PC-3 (cell line): ENCODE results near the gene ULK4. TPM values are rescaled to one million over a fixed set of nuclear protein-coding genes. Genes with fewer than 3 reads are reported as not detected.

ENCODE experiments used
- ATAC-seq: fragments of 200-7000 bp; cut with Tn5 transposase; 2 replicates; pipeline ENCODE4 v1.9.1; 2020; ENCODE audit warnings: mild to moderate bottlenecking, moderate library complexity
- BruUV-seq: library from RNA; stranded (reverse); fragments of 400-500 nt; replicated peaks from 2 replicates; lab custom pipeline; 2021; lab: Mats Ljungman, UMichigan
- CTCF ChIA-PET: fragments of 300-600 bp; sonication (Branson Sonifier 250); formaldehyde crosslinking; loops from one replicate; lab custom pipeline; 2022; ENCODE audit warnings: antibody characterized with exemption; lab: Charles Lee
- POLR2A ChIA-PET: fragments of 300-600 bp; sonication (Branson Sonifier 250); formaldehyde crosslinking; loops from one replicate; lab custom pipeline; 2022; ENCODE audit warnings: antibody characterized with exemption; ENCODE audit not compliant: unreplicated experiment; lab: Charles Lee
- DNase-seq: peaks from one replicate; pipeline ENCODE4 v3.0.0-alpha.2; 2015
- H2AFZ ChIP-seq: fragments of 300-600 bp; sonication (generic); 2 replicates; pipeline ENCODE4 v1.6.0; 2016; ENCODE audit warnings: antibody characterized with exemption, low read length
- H3F3A ChIP-seq: fragments of 300-600 bp; sonication (generic); one replicate; pipeline ENCODE4 v1.6.0; 2017; ENCODE audit warnings: antibody characterized with exemption, low read length, control low read depth, mild to moderate bottlenecking; ENCODE audit not compliant: unreplicated experiment
- H3K27ac ChIP-seq: fragments of 300-600 bp; sonication (generic); 2 replicates; pipeline ENCODE4 v1.5.1; 2016; ENCODE audit warnings: mild to moderate bottlenecking, low read length
- H3K27me3 ChIP-seq: fragments of 300-600 bp; sonication (generic); 2 replicates; pipeline ENCODE4 v1.6.1; 2016; ENCODE audit warnings: low read length, mixed read lengths
- H3K36me3 ChIP-seq: fragments of 300-600 bp; sonication (generic); 2 replicates; pipeline ENCODE4 v1.6.1; 2016; ENCODE audit warnings: low read depth, mixed run types, low read length, mixed read lengths
- H3K4me1 ChIP-seq: fragments of 300-600 bp; sonication (generic); 2 replicates; pipeline ENCODE4 v1.5.1; 2016; ENCODE audit warnings: low read length; ENCODE audit not compliant: insufficient read depth
- H3K4me2 ChIP-seq: fragments of 300-600 bp; sonication (generic); 2 replicates; pipeline ENCODE4 v1.6.0; 2016; ENCODE audit warnings: low read length
- H3K4me3 ChIP-seq: fragments of 300-600 bp; sonication (generic); 2 replicates; pipeline ENCODE4 v1.5.1; 2016; ENCODE audit warnings: mild to moderate bottlenecking, low read length, mixed read lengths
- H3K79me2 ChIP-seq: fragments of 300-600 bp; sonication (generic); 2 replicates; pipeline ENCODE4 v1.6.1; 2017; ENCODE audit warnings: low read length, mixed read lengths
- H3K9ac ChIP-seq: fragments of 300-600 bp; sonication (generic); 2 replicates; pipeline ENCODE4 v1.6.0; 2016; ENCODE audit warnings: mild to moderate bottlenecking, low read length
- H3K9me2 ChIP-seq: fragments of 300-600 bp; sonication (generic); replicated peaks from 2 replicates; pipeline ENCODE4 v1.6.1; 2016; ENCODE audit warnings: mixed run types, low read length, mixed read lengths
- H3K9me3 ChIP-seq: fragments of 300-600 bp; sonication (generic); 2 replicates; pipeline ENCODE4 v1.6.1; 2016; ENCODE audit warnings: low read length, mixed read lengths
- H4K20me1 ChIP-seq: fragments of 300-600 bp; sonication (generic); 2 replicates; pipeline ENCODE4 v1.6.1; 2016; ENCODE audit warnings: low read length, mixed read lengths
- EZH2 ChIP-seq: fragments of 300-600 bp; sonication (generic); IDR thresholded peaks from one replicate; pipeline ENCODE4 v1.6.1; 2017; ENCODE audit warnings: antibody characterized with exemption, mild to moderate bottlenecking, low read length; ENCODE audit not compliant: unreplicated experiment
- EZH2phosphoT487 ChIP-seq: fragments of 300-600 bp; sonication (generic); IDR thresholded peaks from 2 replicates; pipeline ENCODE4 v1.6.1; 2018; ENCODE audit warnings: mild to moderate bottlenecking, antibody characterized with exemption, low read length, borderline replicate concordance
- intact Hi-C: fragments of 100-400 bp; cut with micrococcal nuclease; formaldehyde crosslinking; loops from 2 replicates; pipeline ENCODE4 v1.9.0; 2023
- total RNA-seq: library from RNA; depleted of rRNA; stranded (reverse); fragments of >200 nt; gene quantifications from 2 replicates; pipeline ENCODE4 v1.2.3, GENCODE V29; 2014
- TF ChIP-seq, protein P1 (sequence below): fragments of 300-600 bp; sonication (generic); conservative IDR thresholded peaks from 2 replicates; pipeline ENCODE4 v1.5.1; 2017; ENCODE audit warnings: antibody characterized with exemption, low read depth, mild to moderate bottlenecking, low read length

Gene ULK4
- total RNA-seq, 1 experiment from 2014 or later, result 4.8 TPM

- H3K79me2 ChIP-seq, result no peaks in the 10 kb centered on the region
- H3K9me3 ChIP-seq, result no peaks in the 10 kb centered on the region
- CTCF ChIA-PET, result no interaction called here
- H3K4me3 ChIP-seq, result no peak overlapping the region
- no peak for DNase-seq
- no peaks in the 10 kb centered on the region for H3K36me3 ChIP-seq
- H3K9me2 ChIP-seq, result no peaks in the 10 kb centered on the region
- H3K4me1 ChIP-seq, result peaks cover 8% of the 10 kb centered on the region
- H3F3A ChIP-seq, result no peaks in the 10 kb centered on the region
- H3K9ac ChIP-seq, result no peak overlapping the region
- no TSS peak for BruUV-seq
- intact Hi-C loops, result no loop called here
- no peak for TF ChIP-seq EZH2phosphoT487
- TF ChIP-seq, protein P1, sequence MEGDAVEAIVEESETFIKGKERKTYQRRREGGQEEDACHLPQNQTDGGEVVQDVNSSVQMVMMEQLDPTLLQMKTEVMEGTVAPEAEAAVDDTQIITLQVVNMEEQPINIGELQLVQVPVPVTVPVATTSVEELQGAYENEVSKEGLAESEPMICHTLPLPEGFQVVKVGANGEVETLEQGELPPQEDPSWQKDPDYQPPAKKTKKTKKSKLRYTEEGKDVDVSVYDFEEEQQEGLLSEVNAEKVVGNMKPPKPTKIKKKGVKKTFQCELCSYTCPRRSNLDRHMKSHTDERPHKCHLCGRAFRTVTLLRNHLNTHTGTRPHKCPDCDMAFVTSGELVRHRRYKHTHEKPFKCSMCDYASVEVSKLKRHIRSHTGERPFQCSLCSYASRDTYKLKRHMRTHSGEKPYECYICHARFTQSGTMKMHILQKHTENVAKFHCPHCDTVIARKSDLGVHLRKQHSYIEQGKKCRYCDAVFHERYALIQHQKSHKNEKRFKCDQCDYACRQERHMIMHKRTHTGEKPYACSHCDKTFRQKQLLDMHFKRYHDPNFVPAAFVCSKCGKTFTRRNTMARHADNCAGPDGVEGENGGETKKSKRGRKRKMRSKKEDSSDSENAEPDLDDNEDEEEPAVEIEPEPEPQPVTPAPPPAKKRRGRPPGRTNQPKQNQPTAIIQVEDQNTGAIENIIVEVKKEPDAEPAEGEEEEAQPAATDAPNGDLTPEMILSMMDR, result no peak
- no peak for TF ChIP-seq EZH2
- H3K27ac ChIP-seq, result no peak overlapping the region
- H3K4me2 ChIP-seq, result no peak overlapping the region
- no peak overlapping the region for H2AFZ ChIP-seq
- H4K20me1 ChIP-seq, result no peaks in the 10 kb centered on the region
- POLR2A ChIA-PET, result no interaction called here
- no peaks in the 10 kb centered on the region for H3K27me3 ChIP-seq
- ATAC-seq, result no peak
Observed at GRCh38 chr3:41296556-41296955, 665.3 kb downstream of the ULK4 start.

DNA sequence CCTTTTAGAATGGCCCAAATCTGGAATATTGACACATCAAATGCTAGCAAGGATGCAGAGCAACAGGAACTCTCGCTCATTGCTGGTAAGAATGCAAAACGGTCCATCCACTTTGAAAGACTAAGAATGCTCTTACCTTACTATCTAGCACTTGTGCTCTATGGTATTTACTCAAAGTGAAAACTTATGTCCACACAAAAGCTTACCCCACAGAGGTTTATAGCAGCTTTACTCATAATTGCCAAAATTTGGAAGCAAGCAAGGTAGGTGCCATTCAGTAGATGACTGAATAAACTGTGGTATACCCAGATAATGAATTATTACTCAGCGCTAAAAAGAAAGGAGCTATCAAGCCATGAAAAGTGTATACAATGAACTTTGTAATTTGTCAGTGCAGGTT is 666.2 kb downstream of the ULK4 start:
- BruUV-seq, result no TSS peak
- no peak overlapping the region for H3K4me2 ChIP-seq
- ATAC-seq (no peak), DNase-seq (no peak)
- no peak overlapping the region for H3K4me3 ChIP-seq
- intact Hi-C loops, result no loop called here
- H4K20me1 ChIP-seq, result no peaks in the 10 kb centered on the region
- TF ChIP-seq EZH2, result no peak
- TF ChIP-seq EZH2phosphoT487, result no peak
- TF ChIP-seq, protein P1, result no peak
- H3K27me3 ChIP-seq, result no peaks in the 10 kb centered on the region
- H3K79me2 ChIP-seq, result no peaks in the 10 kb centered on the region
- no peaks in the 10 kb centered on the region for H3K9me2 ChIP-seq
- POLR2A ChIA-PET, result no interaction called here
- no peak overlapping the region for H3K9ac ChIP-seq
- H3K9me3 ChIP-seq, result no peaks in the 10 kb centered on the region
- H3K27ac ChIP-seq, result no peak overlapping the region
- H3K36me3 ChIP-seq, result no peaks in the 10 kb centered on the region
- H3F3A ChIP-seq, result no peaks in the 10 kb centered on the region
- H3K4me1 ChIP-seq, result no peaks in the 10 kb centered on the region
- CTCF ChIA-PET, result no interaction called here
- H2AFZ ChIP-seq, result no peak overlapping the region

DNA sequence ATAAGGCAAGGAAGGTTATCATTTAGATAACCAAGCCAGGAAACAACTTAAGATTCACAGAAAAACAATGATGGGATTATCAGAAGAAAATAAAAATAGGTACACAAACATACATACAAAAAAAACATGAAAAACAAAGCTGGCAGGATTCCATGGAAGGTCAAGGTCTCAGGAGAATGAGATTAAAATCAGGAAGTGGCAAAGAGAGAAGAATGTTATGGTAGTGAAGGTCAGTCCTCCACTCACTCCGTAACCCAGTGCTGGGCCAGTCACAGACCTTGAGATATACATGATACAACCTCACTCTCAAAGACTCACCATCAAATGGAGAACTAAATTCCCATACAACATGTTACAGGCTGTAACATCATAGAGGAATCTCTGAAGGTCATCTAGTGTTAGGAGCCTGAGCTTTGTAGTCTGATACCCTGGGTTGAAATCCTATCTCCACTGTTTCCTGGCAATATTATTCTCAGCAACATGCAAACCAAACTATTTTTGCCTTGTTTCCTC is 668.7 kb downstream of the ULK4 start:
- Histone ChIP-seq H3F3A (no peaks in the 10 kb centered on the region), H3K36me3 (no peaks in the 10 kb centered on the region), H3K27ac (no peak overlapping the region), H3K9me2 (no peaks in the 10 kb centered on the region), H3K4me2 (no peak overlapping the region), H3K4me3 (no peak overlapping the region), H3K9ac (no peak overlapping the region), H3K9me3 (no peaks in the 10 kb centered on the region), H3K4me1 (no peaks in the 10 kb centered on the region), H3K27me3 (no peaks in the 10 kb centered on the region), H2AFZ (no peak overlapping the region), H4K20me1 (no peaks in the 10 kb centered on the region), H3K79me2 (no peaks in the 10 kb centered on the region)
- POLR2A ChIA-PET, result interaction anchor here (0.6 kb wide), 1 partner anchor 94 kb away, joined by 5 read pairs; the partner anchor contains the start of gene CTNNB1
- CTCF ChIA-PET, result no interaction called here
- DNase-seq (no peak), ATAC-seq (no peak)
- intact Hi-C loops, result no loop called here
- no TSS peak for BruUV-seq
- TF ChIP-seq, protein P1, result no peak
- TF ChIP-seq EZH2 (no peak), EZH2phosphoT487 (no peak)
